Measurements from ENCODE around the gene TMEM44. TPM values are rescaled to one million over a fixed set of nuclear protein-coding genes. Genes with fewer than 3 reads are reported as not detected.
A peak's percentile ranks its signal among the peaks of the same experiment; 100 is the strongest.

TMEM44 gene
- total and polyA plus RNA-seq, 2 donors (not counting 1 experiment from before 2014, with no cell fraction given), result 11.0 to 14.9 TPM

GRCh38 chr3:194618858-194619608 lies 14.2 kb downstream of the TMEM44 start:
- H2AFZ ChIP-seq (ENCODE audit: low read length), result no peak overlapping the region
- no peak for DNase-seq (ENCODE audit: low read depth in 2 of 2)
- H3K4me2 ChIP-seq (ENCODE audit: extremely low read depth, insufficient read depth, low read length), result no peak overlapping the region
- H3K36me3 ChIP-seq (ENCODE audit: control insufficient read depth, insufficient read depth, low read length), result peaks cover 8% of the 10 kb centered on the region
- H3K9ac ChIP-seq (ENCODE audit: insufficient read depth, low read length), result no peak overlapping the region
- no peaks in the 10 kb centered on the region for H3K79me2 ChIP-seq (ENCODE audit: control insufficient read depth, insufficient read depth, low read length)
- H3K27me3 ChIP-seq (ENCODE audit: control insufficient read depth, insufficient read depth, low read length), result no peaks in the 10 kb centered on the region
- H3K4me1 ChIP-seq (ENCODE audit: control insufficient read depth, extremely low read depth, insufficient read depth, low read length), result no peaks in the 10 kb centered on the region
- no peak for TF ChIP-seq CTCF (conservative IDR thresholded peaks at IDR 0.05 in 1 of 2, IDR thresholded peaks at IDR 0.05 in 1 of 2; ENCODE audit: low read depth in 1 of 2, low read length in 2 of 2)
- no peak for TF ChIP-seq EZH2 (IDR thresholded peaks at IDR 0.05; ENCODE audit: low read length, missing control alignments)
- H3K4me3 ChIP-seq (replicated peaks in 1 of 4; ENCODE audit: control extremely low read depth in 1 of 4, insufficient read depth in 1 of 4, low read depth in 3 of 4, low read length in 4 of 4), result no peak overlapping the region
- no peak overlapping the region for H3K27ac ChIP-seq (ENCODE audit: insufficient read depth, low read length)
- H3K9me3 ChIP-seq (ENCODE audit: control insufficient read depth, insufficient read depth, low read depth, low read length), result no peaks in the 10 kb centered on the region
- H4K20me1 ChIP-seq (ENCODE audit: control insufficient read depth, extremely low read depth, insufficient read depth, low read length), result no peaks in the 10 kb centered on the region

GRCh38 chr3:194617827-194618226 lies 15.4 kb downstream of the TMEM44 start:
- no peaks in the 10 kb centered on the region for H4K20me1 ChIP-seq (ENCODE audit: control insufficient read depth, extremely low read depth, insufficient read depth, low read length)
- no peak overlapping the region for H3K4me2 ChIP-seq (ENCODE audit: extremely low read depth, insufficient read depth, low read length)
- no peaks in the 10 kb centered on the region for H3K79me2 ChIP-seq (ENCODE audit: control insufficient read depth, insufficient read depth, low read length)
- no peak overlapping the region for H3K4me3 ChIP-seq (replicated peaks in 1 of 4; ENCODE audit: control extremely low read depth in 1 of 4, insufficient read depth in 1 of 4, low read depth in 3 of 4, low read length in 4 of 4)
- peak; percentile 8 to 64 for DNase-seq (ENCODE audit: low read depth in 2 of 2)
- no peaks in the 10 kb centered on the region for H3K27me3 ChIP-seq (ENCODE audit: control insufficient read depth, insufficient read depth, low read length)
- no peak overlapping the region for H3K9ac ChIP-seq (ENCODE audit: insufficient read depth, low read length)
- H3K36me3 ChIP-seq (ENCODE audit: control insufficient read depth, insufficient read depth, low read length), result peaks cover 3% of the 10 kb centered on the region
- TF ChIP-seq CTCF (conservative IDR thresholded peaks at IDR 0.05 in 1 of 2, IDR thresholded peaks at IDR 0.05 in 1 of 2; ENCODE audit: low read depth in 1 of 2, low read length in 2 of 2) (no peak), EZH2 (IDR thresholded peaks at IDR 0.05; ENCODE audit: low read length, missing control alignments) (no peak)
- no peaks in the 10 kb centered on the region for H3K4me1 ChIP-seq (ENCODE audit: control insufficient read depth, extremely low read depth, insufficient read depth, low read length)
- H2AFZ ChIP-seq (ENCODE audit: low read length), result no peak overlapping the region
- H3K27ac ChIP-seq (ENCODE audit: insufficient read depth, low read length), result no peak overlapping the region
- H3K9me3 ChIP-seq (ENCODE audit: control insufficient read depth, insufficient read depth, low read depth, low read length), result no peaks in the 10 kb centered on the region

GRCh38 chr3:194617143-194617671 lies 16.0 kb downstream of the TMEM44 start:
- H2AFZ ChIP-seq (ENCODE audit: low read length), result no peak overlapping the region
- no peaks in the 10 kb centered on the region for H3K4me1 ChIP-seq (ENCODE audit: control insufficient read depth, extremely low read depth, insufficient read depth, low read length)
- no peaks in the 10 kb centered on the region for H3K9me3 ChIP-seq (ENCODE audit: control insufficient read depth, insufficient read depth, low read depth, low read length)
- H3K27me3 ChIP-seq (ENCODE audit: control insufficient read depth, insufficient read depth, low read length), result no peaks in the 10 kb centered on the region
- no peak overlapping the region for H3K9ac ChIP-seq (ENCODE audit: insufficient read depth, low read length)
- no peak overlapping the region for H3K4me3 ChIP-seq (replicated peaks in 1 of 4; ENCODE audit: control extremely low read depth in 1 of 4, insufficient read depth in 1 of 4, low read depth in 3 of 4, low read length in 4 of 4)
- no peak overlapping the region for H3K4me2 ChIP-seq (ENCODE audit: extremely low read depth, insufficient read depth, low read length)
- no peaks in the 10 kb centered on the region for H3K79me2 ChIP-seq (ENCODE audit: control insufficient read depth, insufficient read depth, low read length)
- H3K27ac ChIP-seq (ENCODE audit: insufficient read depth, low read length), result no peak overlapping the region
- peaks cover 3% of the 10 kb centered on the region for H3K36me3 ChIP-seq (ENCODE audit: control insufficient read depth, insufficient read depth, low read length)
- no peaks in the 10 kb centered on the region for H4K20me1 ChIP-seq (ENCODE audit: control insufficient read depth, extremely low read depth, insufficient read depth, low read length)
- TF ChIP-seq EZH2 (IDR thresholded peaks at IDR 0.05; ENCODE audit: low read length, missing control alignments) (no peak), CTCF (conservative IDR thresholded peaks at IDR 0.05 in 1 of 2, IDR thresholded peaks at IDR 0.05 in 1 of 2; ENCODE audit: low read depth in 1 of 2, low read length in 2 of 2) (no peak)
- no peak for DNase-seq (ENCODE audit: low read depth in 2 of 2)

All from fibroblast of lung (primary cell).